IMR-90 (cell line): Measurements from ENCODE around the gene GABRR1. TPM values are rescaled to one million over a fixed set of nuclear protein-coding genes. Genes with fewer than 3 reads are reported as not detected.

Experiments used
- ATAC-seq: fragments of 200-7000 bp; cut with Tn5 transposase; 2 replicates; pipeline ENCODE4 v1.9.1; 2020; ENCODE audit warnings: low read depth, mild to moderate bottlenecking, moderate library complexity
- BruUV-seq: library from RNA; stranded (reverse); fragments of 400-500 nt; replicated peaks from 2 replicates; lab custom pipeline; 2021; lab: Mats Ljungman, UMichigan
- CTCF ChIA-PET: fragments of 300-600 bp; formaldehyde crosslinking; extraction: SDS; loops from one replicate; lab custom pipeline; 2021; ENCODE audit warnings: antibody characterized with exemption; lab: Yijun Ruan, JAX
- POLR2A ChIA-PET: fragments of 300-600 bp; sonication (Branson Sonifier 250); formaldehyde crosslinking; loops from one replicate; lab custom pipeline; 2022; ENCODE audit warnings: antibody characterized with exemption; ENCODE audit not compliant: unreplicated experiment; lab: Charles Lee
- DNase-seq: peaks from one replicate; pipeline ENCODE4 v3.0.0; 2013
- H2AFZ ChIP-seq: replicated peaks from 2 replicates; pipeline ENCODE3; 2013; ENCODE audit warnings: low read length, mild to moderate bottlenecking; ENCODE audit not compliant: poor library complexity
- H2AK5ac ChIP-seq: 2 replicates; pipeline ENCODE4 v1.6.1; 2013; ENCODE audit warnings: low read depth, low read length, inconsistent platforms
- H2AK9ac ChIP-seq: replicated peaks from 2 replicates; pipeline ENCODE3; 2013; ENCODE audit warnings: mild to moderate bottlenecking, low read depth, low read length, moderate library complexity; ENCODE audit not compliant: poor library complexity
- H2BK120ac ChIP-seq: 2 replicates; pipeline ENCODE4 v1.6.1; 2013; ENCODE audit warnings: low read depth, low read length, inconsistent platforms
- H2BK15ac ChIP-seq: 3 replicates; pipeline ENCODE4 v1.6.1; 2013; ENCODE audit warnings: low read depth, low read length, inconsistent platforms
- H2BK20ac ChIP-seq: 2 replicates; pipeline ENCODE4 v1.6.1; 2013; ENCODE audit warnings: low read depth, mild to moderate bottlenecking, inconsistent platforms, low read length, moderate library complexity
- H2BK5ac ChIP-seq: 2 replicates; pipeline ENCODE4 v1.6.1; 2013; ENCODE audit warnings: mild to moderate bottlenecking, low read depth, low read length, inconsistent platforms; ENCODE audit not compliant: poor library complexity, severe bottlenecking
- H3K14ac ChIP-seq: replicated peaks from 2 replicates; pipeline ENCODE4 v1.6.1; 2013; ENCODE audit warnings: low read depth, low read length, inconsistent platforms
- H3K18ac ChIP-seq: 2 replicates; pipeline ENCODE4 v1.6.1; 2013; ENCODE audit warnings: low read depth, low read length, control low read depth
- H3K23ac ChIP-seq: 2 replicates; pipeline ENCODE4 v1.6.1; 2013; ENCODE audit warnings: low read depth, low read length, inconsistent platforms
- H3K27ac ChIP-seq: 2 replicates; pipeline ENCODE4 v1.5.1; 2013; ENCODE audit warnings: mild to moderate bottlenecking, control low read depth, low read length; ENCODE audit not compliant: insufficient read depth
- H3K27me3 ChIP-seq: 2 replicates; pipeline ENCODE4 v1.6.1; 2013; ENCODE audit warnings: low read length; ENCODE audit not compliant: control insufficient read depth, insufficient read depth
- H3K36me3 ChIP-seq: 2 replicates; pipeline ENCODE4 v1.6.1; 2013; ENCODE audit warnings: low read length, mixed read lengths; ENCODE audit not compliant: control insufficient read depth, insufficient read depth
- H3K4ac ChIP-seq: 2 replicates; pipeline ENCODE4 v1.6.1; 2013; ENCODE audit warnings: low read depth, low read length, inconsistent platforms
- H3K4me1 ChIP-seq: 2 replicates; pipeline ENCODE4 v1.6.1; 2013; ENCODE audit warnings: low read length, mixed read lengths; ENCODE audit not compliant: control insufficient read depth, insufficient read depth
- H3K4me2 ChIP-seq: 2 replicates; pipeline ENCODE4 v1.6.1; 2013; ENCODE audit warnings: low read depth, mild to moderate bottlenecking, control low read depth, low read length, moderate library complexity
- H3K4me3 ChIP-seq: 2 replicates; pipeline ENCODE4 v1.5.1; 2013; ENCODE audit warnings: low read depth, mild to moderate bottlenecking, control low read depth, low read length, moderate library complexity; ENCODE audit not compliant: insufficient read depth
- H3K56ac ChIP-seq: 2 replicates; pipeline ENCODE4 v1.6.1; 2013; ENCODE audit warnings: low read length, inconsistent platforms; ENCODE audit not compliant: insufficient read depth; ENCODE audit errors: extremely low read depth
- H3K79me1 ChIP-seq, 2 experiments: 2 replicates each; pipeline ENCODE4 v1.6.1; 2013; ENCODE audit warnings: low read length in 2 of 2, inconsistent platforms in 1 of 2, low read depth in 1 of 2
- H3K9ac ChIP-seq: 2 replicates; pipeline ENCODE4 v1.6.1; 2013; ENCODE audit warnings: low read depth, low read length, control low read depth
- H3K9me1 ChIP-seq: 2 replicates; pipeline ENCODE4 v1.6.1; 2013; ENCODE audit warnings: low read length, inconsistent platforms; ENCODE audit not compliant: insufficient read depth
- H3K9me3 ChIP-seq: 2 replicates; pipeline ENCODE4 v1.6.1; 2013; ENCODE audit warnings: low read length; ENCODE audit not compliant: control insufficient read depth, insufficient read depth
- H4K20me1 ChIP-seq: 2 replicates; pipeline ENCODE4 v1.6.1; 2013; ENCODE audit warnings: low read length, inconsistent platforms; ENCODE audit not compliant: insufficient read depth
- H4K5ac ChIP-seq: 2 replicates; pipeline ENCODE4 v1.6.1; 2013; ENCODE audit warnings: mild to moderate bottlenecking, low read depth, low read length, control low read depth
- H4K8ac ChIP-seq, 2 experiments: 2 replicates each; pipeline ENCODE4 v1.6.1; 2013; ENCODE audit warnings: low read depth in 2 of 2, low read length in 2 of 2, control low read depth in 1 of 2, inconsistent platforms in 1 of 2
- H4K91ac ChIP-seq: 2 replicates; pipeline ENCODE4 v1.6.1; 2013; ENCODE audit warnings: low read depth, low read length, inconsistent platforms; ENCODE audit not compliant: insufficient read depth
- BHLHE40 ChIP-seq: fragments of 150-350 bp; IDR thresholded peaks from 2 replicates; pipeline ENCODE4 v1.6.1; 2016; ENCODE audit warnings: mild to moderate bottlenecking, low read depth, low read length
- CEBPB ChIP-seq: IDR thresholded peaks from 2 replicates; pipeline ENCODE4 v1.6.1; 2012; ENCODE audit warnings: low read depth, low read length, improper control_type of control experiment
- CHD1 ChIP-seq: IDR thresholded peaks from 2 replicates; pipeline ENCODE4 v1.6.1; 2012; ENCODE audit warnings: low read depth, low read length, improper control_type of control experiment
- FOS ChIP-seq: fragments of 150-350 bp; IDR thresholded peaks from 2 replicates; pipeline ENCODE4 v1.6.1; 2016; ENCODE audit warnings: low read depth, low read length
- MAFK ChIP-seq: IDR thresholded peaks from 2 replicates; pipeline ENCODE4 v1.6.1; 2012; ENCODE audit warnings: low read depth, low read length, improper control_type of control experiment
- MAZ ChIP-seq: IDR thresholded peaks from 2 replicates; pipeline ENCODE4 v1.6.1; 2012; ENCODE audit warnings: low read depth, mild to moderate bottlenecking, low read length, improper control_type of control experiment, moderate library complexity, borderline replicate concordance
- MXI1 ChIP-seq: IDR thresholded peaks from 2 replicates; pipeline ENCODE4 v1.6.1; 2012; ENCODE audit warnings: low read depth, mild to moderate bottlenecking, low read length, moderate library complexity, borderline replicate concordance
- NFE2L2 ChIP-seq: fragments of 150-350 bp; IDR thresholded peaks from 2 replicates; pipeline ENCODE4 v1.6.1; 2016; ENCODE audit warnings: low read depth, mild to moderate bottlenecking, low read length
- RAD21 ChIP-seq: IDR thresholded peaks from 2 replicates; pipeline ENCODE4 v1.6.1; 2012; ENCODE audit warnings: low read length, improper control_type of control experiment
- RCOR1 ChIP-seq: IDR thresholded peaks from 2 replicates; pipeline ENCODE4 v1.6.1; 2012; ENCODE audit warnings: mild to moderate bottlenecking, low read length, improper control_type of control experiment; ENCODE audit not compliant: insufficient replicate concordance
- RFX5 ChIP-seq: IDR thresholded peaks from 2 replicates; pipeline ENCODE4 v1.8.0; 2012; ENCODE audit warnings: low read depth, mild to moderate bottlenecking, low read length, moderate library complexity
- SMC3 ChIP-seq: fragments of 150-350 bp; IDR thresholded peaks from 2 replicates; pipeline ENCODE4 v1.6.1; 2016; ENCODE audit warnings: low read depth, mild to moderate bottlenecking, antibody characterized with exemption, low read length, moderate library complexity
- WGBS, 2 experiments: methylation state at CpG; one replicate each; pipeline versions ENCODE4 v1.1.5 to v1.1.7; 2013; ENCODE audit warnings: missing lambda C conversion rate in 2 of 2; ENCODE audit not compliant: insufficient read length in 1 of 2; ENCODE audit errors: extremely low coverage in 2 of 2; 5-methylcytosine and 5-hydroxymethylcytosine counted together
- dilution Hi-C: fragments of 300-500 bp; cut with HindIII; formaldehyde crosslinking; loops from one replicate; pipeline ENCODE4 v1.14.3; 2018; ENCODE audit warnings: low sequenced_read_pairs; ENCODE audit not compliant: unreplicated experiment
- in situ Hi-C: fragments of 300-500 bp; cut with MboI; formaldehyde crosslinking; loops from 3 replicates; pipeline ENCODE4 v1.14.3; 2019; ENCODE audit warnings: low sequenced_read_pairs, inconsistent platforms, mixed read lengths
- intact Hi-C: fragments of 100-400 bp; cut with micrococcal nuclease; formaldehyde crosslinking; loops from 2 replicates; pipeline ENCODE4 v1.10.0; 2022
- polyA plus RNA-seq, 3 experiments: library from polyadenylated mRNA; depleted of rRNA; stranded (reverse); fragments of >200 nt; gene quantifications; 2 replicates each; pipeline ENCODE4 v1.2.3, GENCODE V29; 2012; ENCODE audit warnings: low replicate concordance in 1 of 3
- total RNA-seq: library from RNA; depleted of rRNA; stranded (reverse); fragments of >200 nt; gene quantifications from 2 replicates; pipeline ENCODE4 v1.2.3, GENCODE V29; 2012
- TF ChIP-seq, protein P1 (sequence below): conservative IDR thresholded peaks from 2 replicates; pipeline ENCODE4 v1.5.1; 2012; ENCODE audit warnings: mild to moderate bottlenecking, low read depth, low read length, improper control_type of control experiment
- TF ChIP-seq, protein P2 (sequence below): fragments of 150-350 bp; IDR thresholded peaks from 2 replicates; pipeline ENCODE4 v1.6.1; 2016; ENCODE audit warnings: low read depth, mild to moderate bottlenecking, low read length, moderate library complexity, borderline replicate concordance
- TF ChIP-seq, protein P3 (sequence below): fragments of 150-350 bp; IDR thresholded peaks from 2 replicates; pipeline ENCODE4 v1.6.1; 2017; ENCODE audit warnings: mild to moderate bottlenecking, antibody characterized with exemption, low read length, low read depth

Gene GABRR1
- total and polyA plus RNA-seq, 2 of the 4 experiments (the other 2 are of a cell fraction): not detected

DNA sequence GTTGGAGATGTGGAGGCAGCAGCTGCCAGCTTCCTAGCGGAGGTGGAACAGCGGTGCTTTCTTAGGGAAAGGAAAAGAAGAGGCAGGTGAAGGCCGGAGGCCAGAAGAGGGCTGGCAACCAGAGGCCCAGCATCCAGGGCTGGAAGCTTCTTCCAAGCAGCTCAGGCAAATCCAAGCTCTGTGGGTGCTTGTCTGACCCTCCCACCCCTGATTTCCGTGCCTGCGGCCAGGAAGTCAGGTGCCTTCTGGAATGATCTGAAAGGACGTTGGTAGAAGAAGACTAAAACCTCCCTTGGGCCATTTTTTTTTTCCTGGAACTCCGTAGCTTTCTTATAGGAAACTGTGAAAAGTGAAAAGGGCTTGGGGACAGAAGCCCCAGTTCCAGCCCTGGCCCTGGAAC, 33.1 kb upstream of the GABRR1 start:
- WGBS, 2 experiments: 100% methylated on average over 2 of the region's 7 CpGs; no CpG with 5 or more reads in 1 of the 2 experiments
- dilution Hi-C loops: no loop called here
- CTCF ChIA-PET: no interaction called here

More for the DNA sequence above, 33.1 kb upstream of the GABRR1 start:
- ATAC-seq (no peak), DNase-seq (no peak)
- in situ Hi-C loops (no loop called here), intact Hi-C loops (no loop called here)
- H2BK20ac ChIP-seq: no peak overlapping the region
- no peak overlapping the region for H2AK5ac ChIP-seq
- H4K91ac ChIP-seq: no peak overlapping the region
- H3K27ac ChIP-seq: no peak overlapping the region
- H4K20me1 ChIP-seq: no peaks in the 10 kb centered on the region
- no peaks in the 10 kb centered on the region for H3K9me3 ChIP-seq
- no peaks in the 10 kb centered on the region for H3K9me1 ChIP-seq
- POLR2A ChIA-PET: no interaction called here
- H3K27me3 ChIP-seq: peaks cover 3% of the 10 kb centered on the region
- no peak overlapping the region for H3K23ac ChIP-seq
- no peak overlapping the region for H2BK15ac ChIP-seq
- no peak overlapping the region for H4K8ac ChIP-seq
- no peak overlapping the region for H2AFZ ChIP-seq
- no peak overlapping the region for H3K18ac ChIP-seq
- H2AK9ac ChIP-seq: no peak overlapping the region
- H3K4me1 ChIP-seq: no peaks in the 10 kb centered on the region
- H3K56ac ChIP-seq: no peak overlapping the region
- H3K9ac ChIP-seq: no peak overlapping the region
- no peak overlapping the region for H2BK5ac ChIP-seq
- no TSS peak for BruUV-seq
- no peak overlapping the region for H3K4ac ChIP-seq
- no peak overlapping the region for H4K5ac ChIP-seq
- H3K36me3 ChIP-seq: no peaks in the 10 kb centered on the region
- H3K4me2 ChIP-seq: no peak overlapping the region
- H3K79me1 ChIP-seq: no peaks in the 10 kb centered on the region
- no peak overlapping the region for H2BK120ac ChIP-seq
- no peak overlapping the region for H3K4me3 ChIP-seq
- H3K14ac ChIP-seq: no peak overlapping the region
- TF ChIP-seq, protein P1, sequence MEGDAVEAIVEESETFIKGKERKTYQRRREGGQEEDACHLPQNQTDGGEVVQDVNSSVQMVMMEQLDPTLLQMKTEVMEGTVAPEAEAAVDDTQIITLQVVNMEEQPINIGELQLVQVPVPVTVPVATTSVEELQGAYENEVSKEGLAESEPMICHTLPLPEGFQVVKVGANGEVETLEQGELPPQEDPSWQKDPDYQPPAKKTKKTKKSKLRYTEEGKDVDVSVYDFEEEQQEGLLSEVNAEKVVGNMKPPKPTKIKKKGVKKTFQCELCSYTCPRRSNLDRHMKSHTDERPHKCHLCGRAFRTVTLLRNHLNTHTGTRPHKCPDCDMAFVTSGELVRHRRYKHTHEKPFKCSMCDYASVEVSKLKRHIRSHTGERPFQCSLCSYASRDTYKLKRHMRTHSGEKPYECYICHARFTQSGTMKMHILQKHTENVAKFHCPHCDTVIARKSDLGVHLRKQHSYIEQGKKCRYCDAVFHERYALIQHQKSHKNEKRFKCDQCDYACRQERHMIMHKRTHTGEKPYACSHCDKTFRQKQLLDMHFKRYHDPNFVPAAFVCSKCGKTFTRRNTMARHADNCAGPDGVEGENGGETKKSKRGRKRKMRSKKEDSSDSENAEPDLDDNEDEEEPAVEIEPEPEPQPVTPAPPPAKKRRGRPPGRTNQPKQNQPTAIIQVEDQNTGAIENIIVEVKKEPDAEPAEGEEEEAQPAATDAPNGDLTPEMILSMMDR: no peak
- TF ChIP-seq MAZ (no peak), BHLHE40 (no peak), NFE2L2 (no peak), MAFK (no peak), RFX5 (no peak), RAD21 (no peak), FOS (no peak), RCOR1 (no peak), CEBPB (no peak), SMC3 (no peak), MXI1 (no peak), CHD1 (no peak)
- TF ChIP-seq, protein P2, sequence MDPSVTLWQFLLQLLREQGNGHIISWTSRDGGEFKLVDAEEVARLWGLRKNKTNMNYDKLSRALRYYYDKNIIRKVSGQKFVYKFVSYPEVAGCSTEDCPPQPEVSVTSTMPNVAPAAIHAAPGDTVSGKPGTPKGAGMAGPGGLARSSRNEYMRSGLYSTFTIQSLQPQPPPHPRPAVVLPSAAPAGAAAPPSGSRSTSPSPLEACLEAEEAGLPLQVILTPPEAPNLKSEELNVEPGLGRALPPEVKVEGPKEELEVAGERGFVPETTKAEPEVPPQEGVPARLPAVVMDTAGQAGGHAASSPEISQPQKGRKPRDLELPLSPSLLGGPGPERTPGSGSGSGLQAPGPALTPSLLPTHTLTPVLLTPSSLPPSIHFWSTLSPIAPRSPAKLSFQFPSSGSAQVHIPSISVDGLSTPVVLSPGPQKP: no peak
- TF ChIP-seq, protein P3, sequence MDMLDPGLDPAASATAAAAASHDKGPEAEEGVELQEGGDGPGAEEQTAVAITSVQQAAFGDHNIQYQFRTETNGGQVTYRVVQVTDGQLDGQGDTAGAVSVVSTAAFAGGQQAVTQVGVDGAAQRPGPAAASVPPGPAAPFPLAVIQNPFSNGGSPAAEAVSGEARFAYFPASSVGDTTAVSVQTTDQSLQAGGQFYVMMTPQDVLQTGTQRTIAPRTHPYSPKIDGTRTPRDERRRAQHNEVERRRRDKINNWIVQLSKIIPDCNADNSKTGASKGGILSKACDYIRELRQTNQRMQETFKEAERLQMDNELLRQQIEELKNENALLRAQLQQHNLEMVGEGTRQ: no peak
